ENCODE results near the gene C17orf100. TPM values are rescaled to one million over a fixed set of nuclear protein-coding genes. Genes with fewer than 3 reads are reported as not detected.
"Not testable (repeated sequence)": the region's sequence is repeated elsewhere in the genome, so short reads cannot be mapped to it uniquely, and the experiment has no call there.

C17orf100 gene
- polyA plus RNA-seq, 4 donors: 8.0 to 12.7 (median 9.6) TPM

DNA sequence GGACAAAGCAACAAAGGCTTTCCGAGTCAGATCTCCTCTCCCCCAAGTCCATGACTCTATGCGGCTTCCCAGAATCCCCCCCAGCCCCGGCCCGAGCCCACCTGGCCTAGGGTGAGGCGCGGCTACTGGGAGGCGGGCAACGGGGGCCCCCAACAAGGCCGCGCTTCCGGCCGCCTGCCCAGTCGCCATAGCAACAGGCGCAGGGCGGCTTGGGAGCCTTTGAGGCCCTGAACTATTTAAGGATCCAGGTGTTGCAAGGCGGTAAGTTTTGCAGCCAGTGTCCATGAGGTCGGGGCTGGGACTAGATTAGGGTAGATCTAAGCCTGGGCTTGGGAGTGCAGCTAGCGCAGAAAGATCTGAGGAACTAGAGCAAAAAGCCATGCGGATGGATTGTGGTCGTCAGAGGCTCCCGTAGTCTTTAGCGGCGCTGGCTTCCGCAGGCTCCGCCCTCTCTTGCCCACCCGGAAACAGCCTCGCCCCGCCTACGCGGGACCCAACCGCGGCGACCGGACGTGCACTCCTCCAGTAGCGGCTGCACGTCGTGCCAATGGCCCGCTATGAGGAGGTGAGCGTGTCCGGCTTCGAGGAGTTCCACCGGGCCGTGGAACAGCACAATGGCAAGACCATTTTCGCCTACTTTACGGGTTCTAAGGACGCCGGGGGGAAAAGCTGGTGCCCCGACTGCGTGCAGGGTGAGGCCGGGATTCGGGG lies 10.9 kb upstream of the C17orf100 start, which contains the start of the genes KIAA0753 and TXNDC17:
Gene KIAA0753, minus strand, starts transcription at position 176 of the 711 bp plus-strand sequence. CDS start 5,608 bp downstream, outside the sequence.
Gene TXNDC17, plus strand, starts transcription at position 525 of the 711 bp plus-strand sequence. Its CDS starts 23 bp downstream, at position 548.
- peak; percentile 83 to 94 (median 86) for DNase-seq (ENCODE audit: low read depth in 4 of 4, low spot score in 3 of 4)

DNA sequence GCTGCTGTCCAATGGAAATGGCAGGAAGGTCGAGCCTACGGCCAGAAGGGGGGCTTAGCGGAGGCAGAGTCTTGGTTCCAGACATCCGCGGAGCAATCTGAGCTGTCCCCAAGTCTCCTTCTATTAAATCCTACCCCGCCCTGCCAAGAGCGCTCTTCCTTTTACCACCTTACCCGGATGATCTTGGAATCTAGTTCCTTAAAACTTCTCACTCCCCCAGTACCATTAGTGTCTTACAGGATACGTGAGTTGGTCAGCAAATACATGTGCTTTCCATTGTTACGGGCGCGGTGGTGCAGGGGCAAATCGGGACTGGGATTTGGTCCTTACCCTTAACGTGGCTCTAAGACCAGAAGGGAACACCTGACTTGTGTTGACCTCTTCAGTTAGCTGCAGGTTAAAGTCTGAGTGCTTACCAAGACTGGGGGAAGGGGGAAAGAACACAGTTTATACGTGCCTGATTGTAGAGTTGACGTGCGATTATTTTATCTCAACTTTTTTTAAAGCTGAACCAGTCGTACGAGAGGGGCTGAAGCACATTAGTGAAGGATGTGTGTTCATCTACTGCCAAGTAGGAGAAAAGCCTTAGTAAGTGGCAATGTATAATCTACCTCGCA lies 10.2 kb upstream of the C17orf100 start:
- DNase-seq (ENCODE audit: low read depth in 4 of 4, low spot score in 3 of 4): no peak

- no peak for DNase-seq (ENCODE audit: low read depth in 4 of 4, low spot score in 3 of 4)
Measured at GRCh38 chr17:6642592-6642991, 9.0 kb upstream of the C17orf100 start.

- no peak for DNase-seq (ENCODE audit: low read depth in 4 of 4, low spot score in 3 of 4)
Measured at GRCh38 chr17:6643451-6644125, 8.0 kb upstream of the C17orf100 start.

GRCh38 chr17:6648181-6648580 lies 3.4 kb upstream of the C17orf100 start:
- DNase-seq (ENCODE audit: low read depth in 4 of 4, low spot score in 3 of 4): no peak

DNA sequence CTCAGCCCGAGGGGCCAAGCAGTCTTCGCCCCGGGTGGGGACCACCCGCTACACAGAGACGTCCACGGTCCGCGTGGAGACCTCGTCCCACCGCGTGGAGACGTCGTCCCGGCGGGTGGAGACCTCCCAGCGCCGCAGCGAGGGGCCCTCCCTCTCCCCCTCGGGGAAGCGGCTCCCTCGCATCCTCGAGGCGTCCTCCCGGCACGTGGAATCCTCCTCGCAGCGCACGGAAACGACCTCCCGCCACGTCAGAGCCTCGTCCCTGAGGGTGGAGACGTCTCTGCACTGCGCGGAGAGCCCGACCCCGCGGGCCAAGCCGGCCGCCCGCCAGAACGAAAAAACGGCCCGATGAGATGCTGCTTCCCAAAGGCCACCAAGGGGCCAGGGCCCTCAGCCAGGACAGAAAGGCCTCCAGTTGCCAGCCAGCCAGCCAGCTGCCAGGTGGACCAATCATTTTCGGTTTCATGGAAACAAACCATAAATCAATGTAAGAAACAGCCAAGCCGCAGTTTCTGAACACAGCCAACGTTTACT lies 424 bp downstream of the C17orf100 start:
- no peak for DNase-seq (ENCODE audit: low read depth in 4 of 4, low spot score in 3 of 4)

DNA sequence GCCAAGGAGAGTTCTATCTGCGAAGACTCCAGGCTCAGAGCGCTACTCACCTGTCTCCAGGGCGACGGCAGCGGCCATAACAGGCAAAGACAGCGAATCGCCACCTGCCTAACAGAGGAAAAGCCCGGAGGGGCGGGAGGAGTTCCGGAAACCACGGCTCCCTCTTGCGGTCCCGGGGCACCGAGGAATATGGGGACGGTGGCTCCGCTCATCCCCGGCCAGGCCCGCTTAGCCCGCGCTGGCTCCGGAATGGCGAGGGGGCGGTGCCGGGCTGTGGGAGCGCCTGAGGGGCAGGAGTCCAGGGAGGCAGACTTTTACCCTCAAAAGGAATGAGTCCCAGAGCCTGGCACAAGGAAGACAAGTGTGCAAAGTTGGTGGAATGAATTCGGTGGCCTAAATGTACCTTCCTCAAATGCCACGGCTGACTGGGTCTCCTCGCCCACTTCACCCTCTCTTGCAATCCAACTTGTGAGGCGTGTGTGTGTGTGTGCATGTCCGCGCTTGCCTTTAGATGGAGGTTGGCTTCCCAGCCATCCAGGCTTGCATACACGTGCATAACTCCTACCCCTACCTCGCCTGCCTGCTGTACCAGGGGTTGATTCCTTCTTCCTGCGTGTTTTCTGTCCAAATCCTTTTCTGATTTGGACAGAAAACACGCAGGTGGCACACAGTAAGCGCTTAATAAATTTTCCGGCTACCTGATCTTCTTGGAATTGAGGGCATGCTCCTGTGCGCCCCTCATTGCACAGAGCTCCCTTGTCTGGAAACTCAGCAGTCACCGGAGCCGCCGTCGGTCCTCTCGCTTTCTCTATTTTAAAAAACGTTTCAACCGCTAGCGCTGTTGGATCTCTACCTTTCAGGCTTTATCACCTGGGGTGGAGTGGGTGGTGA lies 3.5 kb downstream of the C17orf100 start:
- no peak for DNase-seq (ENCODE audit: low read depth in 4 of 4, low spot score in 3 of 4)

DNA sequence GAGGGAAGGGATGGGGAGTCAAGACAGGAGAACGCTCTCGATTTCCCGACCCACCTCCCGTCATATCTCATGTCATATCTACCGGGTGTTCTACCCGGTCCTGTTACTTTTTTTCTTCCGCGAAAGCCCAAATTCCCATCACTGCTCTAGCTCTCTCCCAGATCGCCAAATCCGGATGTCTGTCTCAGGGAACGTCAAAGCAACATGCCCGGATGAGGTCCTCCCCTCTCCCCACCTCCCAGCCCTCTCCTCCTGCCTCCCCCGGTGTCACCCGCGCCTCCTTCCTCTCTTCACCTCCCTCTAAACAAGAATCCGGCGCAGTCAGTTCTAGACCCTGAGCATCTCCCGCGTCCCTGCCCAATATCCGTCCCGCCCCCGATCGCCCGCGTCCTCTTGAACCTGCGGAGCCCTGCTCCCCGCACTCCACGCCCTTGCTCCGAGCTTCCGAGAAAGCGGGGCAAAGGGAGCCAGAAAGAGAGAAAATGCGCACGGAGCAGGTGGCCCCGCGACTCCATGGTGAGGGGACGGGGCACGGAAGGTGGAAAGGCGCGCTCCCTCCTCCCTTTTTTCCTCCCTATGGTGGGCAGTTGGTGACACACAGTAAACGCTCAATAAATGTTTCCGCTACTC lies 4.3 kb downstream of the C17orf100 start:
- DNase-seq (ENCODE audit: low read depth in 4 of 4, low spot score in 3 of 4): not testable (repeated sequence)

DNA sequence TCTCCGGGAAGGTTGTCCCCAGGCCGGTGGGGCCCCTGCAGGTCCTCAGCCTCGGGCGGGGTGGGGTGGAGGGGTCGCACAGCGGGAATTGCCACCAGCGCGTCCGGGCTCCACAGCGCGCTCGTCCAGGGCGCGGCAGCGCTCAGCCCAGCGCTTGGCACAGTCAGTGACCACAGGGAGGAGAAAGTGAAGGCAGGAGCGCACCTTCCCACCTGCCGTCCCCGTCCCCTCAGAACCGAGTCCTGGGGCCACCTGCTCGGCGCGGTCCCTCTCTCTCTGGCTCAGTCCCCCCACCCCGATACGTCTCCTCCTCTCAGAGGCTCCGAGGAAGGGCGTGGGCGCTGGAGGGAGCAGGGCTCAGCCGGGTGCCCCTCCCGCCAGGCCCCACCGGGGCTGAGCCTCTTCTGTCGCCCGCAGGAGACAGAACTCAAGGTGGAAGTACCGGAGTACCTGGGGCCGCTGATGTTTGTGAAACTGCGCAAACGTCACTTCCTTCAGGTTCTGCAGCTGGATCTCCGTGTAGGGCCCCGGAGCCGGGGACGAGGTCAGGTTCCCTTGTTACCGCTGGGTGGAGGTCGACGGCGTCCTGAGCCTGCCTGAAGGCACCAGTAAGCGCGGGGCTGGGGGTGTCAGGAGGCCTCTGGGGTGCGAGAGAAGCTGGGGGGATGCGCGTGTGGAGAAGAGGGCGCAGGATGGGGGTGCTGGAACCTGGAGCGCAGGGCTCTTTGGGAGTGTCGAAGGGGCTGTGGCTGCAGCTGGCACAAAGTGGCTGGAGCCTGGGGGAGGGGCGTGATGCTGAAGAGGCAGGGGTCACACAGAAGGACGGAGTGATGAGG lies 5.5 kb downstream of the C17orf100 start:
- not testable (repeated sequence) for DNase-seq (ENCODE audit: low read depth in 4 of 4, low spot score in 3 of 4)

DNA sequence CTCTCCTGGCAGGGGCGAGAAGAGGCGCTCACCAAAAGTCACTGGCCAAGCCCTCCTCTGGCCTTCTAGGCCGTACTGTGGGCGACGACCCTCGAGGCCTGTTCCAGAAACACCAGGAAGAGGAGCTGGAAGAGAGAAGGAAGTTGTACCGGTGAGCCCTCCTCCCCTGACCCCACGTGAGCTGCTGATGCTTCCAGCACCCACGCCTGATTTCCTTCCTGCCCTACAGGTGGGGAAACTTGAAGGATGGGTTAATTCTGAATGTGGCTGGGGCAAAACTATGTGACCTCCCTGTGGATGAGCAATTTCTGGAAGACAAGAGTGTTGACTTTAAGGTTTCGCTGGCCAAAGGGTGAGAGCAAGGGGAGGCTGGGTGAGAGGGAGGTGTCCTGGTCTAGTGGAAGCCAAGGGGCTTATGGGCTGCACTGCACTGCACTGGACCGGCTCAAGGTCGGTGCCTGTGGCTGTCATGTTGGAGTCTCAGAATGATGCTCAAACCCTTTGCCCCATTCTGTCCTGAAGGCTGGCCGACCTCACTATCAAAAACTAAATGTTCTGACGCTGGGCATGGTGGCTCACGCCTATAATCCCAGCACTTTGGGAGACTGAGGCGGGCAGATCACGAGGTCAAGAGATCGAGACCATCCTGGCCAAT lies 6.2 kb downstream of the C17orf100 start:
- no peak for DNase-seq (ENCODE audit: low read depth in 4 of 4, low spot score in 3 of 4)

- DNase-seq (ENCODE audit: low read depth in 4 of 4, low spot score in 3 of 4): not testable (repeated sequence)
Measured at GRCh38 chr17:6658411-6658810, 6.8 kb downstream of the C17orf100 start.

DNA sequence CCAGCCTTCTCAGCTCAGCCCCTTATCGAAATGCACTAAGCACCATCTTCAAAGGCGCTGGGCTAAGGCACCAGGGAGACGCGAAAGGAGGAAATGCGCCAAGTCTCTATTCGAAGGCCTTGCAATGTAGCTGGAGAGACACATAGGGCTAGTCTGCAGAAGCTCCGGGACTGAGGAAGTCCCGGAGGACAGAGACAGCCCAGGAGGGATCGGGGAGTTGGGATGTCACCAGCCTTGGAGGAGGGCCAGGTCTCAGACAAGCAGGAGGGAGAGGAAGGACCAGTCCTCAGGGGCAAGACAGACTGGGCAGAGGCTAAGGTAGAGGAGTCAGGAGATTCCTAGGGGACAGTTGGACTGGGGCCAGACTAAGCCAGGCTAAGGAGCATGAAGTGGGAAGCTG lies 8.5 kb downstream of the C17orf100 start:
- no peak for DNase-seq (ENCODE audit: low read depth in 4 of 4, low spot score in 3 of 4)

DNA sequence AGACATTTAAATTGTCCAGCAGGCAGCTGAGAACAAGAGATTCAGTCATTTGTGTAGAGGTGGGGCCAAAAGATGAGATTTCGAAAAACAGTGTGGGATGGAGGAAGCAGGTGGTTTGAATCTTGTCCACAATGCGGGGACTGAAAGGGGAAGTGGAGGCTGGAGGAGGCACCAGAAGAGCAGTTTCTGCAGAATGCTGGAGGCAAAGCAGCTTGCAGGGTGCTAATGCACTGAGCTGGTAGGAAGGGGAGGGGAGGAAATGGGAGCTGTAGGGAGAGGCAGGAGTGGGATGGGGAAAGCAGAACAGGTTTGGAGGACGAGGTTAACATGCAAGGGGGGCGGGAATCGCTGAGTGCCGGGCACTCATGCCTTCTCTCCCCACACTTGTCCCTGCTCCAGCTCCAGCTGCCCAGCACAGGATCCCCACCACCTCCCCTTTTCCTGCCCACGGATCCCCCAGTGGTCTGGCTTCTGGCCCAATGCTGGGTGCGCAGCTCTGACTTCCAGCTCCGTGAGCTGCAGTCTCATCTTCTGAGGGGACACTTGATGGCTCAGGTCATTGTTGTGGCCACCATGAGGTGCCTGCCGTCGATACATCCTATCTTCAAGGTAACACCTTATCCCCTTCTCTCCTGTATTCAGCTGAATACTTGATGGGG lies 9.4 kb downstream of the C17orf100 start:
- DNase-seq (ENCODE audit: low read depth in 4 of 4, low spot score in 3 of 4): no peak

GRCh38 chr17:6661464-6661848 lies 9.9 kb downstream of the C17orf100 start:
- DNase-seq (ENCODE audit: low read depth in 4 of 4, low spot score in 3 of 4): no peak

- not testable (repeated sequence) for DNase-seq (ENCODE audit: low read depth in 4 of 4, low spot score in 3 of 4)
Measured at GRCh38 chr17:6663200-6663599, 11.6 kb downstream of the C17orf100 start.

DNA sequence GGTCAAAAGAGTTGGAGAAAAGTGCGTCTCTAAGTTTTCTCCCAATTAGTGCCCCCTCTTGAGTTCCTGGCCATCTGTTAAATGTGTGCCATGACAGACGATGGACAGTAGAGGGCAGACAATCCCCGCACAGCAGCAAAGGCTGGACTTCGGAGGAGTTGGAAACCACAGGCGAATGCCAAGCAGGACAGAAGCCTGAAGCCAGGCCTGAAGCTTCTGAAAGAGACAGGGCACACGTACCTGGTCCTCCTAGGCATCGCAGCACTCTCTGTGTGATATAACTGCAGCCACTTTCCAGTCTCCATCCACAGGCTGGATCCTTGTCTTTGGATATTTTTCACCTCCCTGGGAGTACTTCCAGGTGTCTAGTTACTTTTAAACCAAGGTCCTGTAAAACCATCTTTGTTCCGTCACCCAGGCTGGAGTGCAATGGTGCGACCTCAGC lies 14.5 kb downstream of the C17orf100 start:
- peak in 2 of 4 donors; percentile 57 to 64 for DNase-seq (ENCODE audit: low read depth in 4 of 4, low spot score in 3 of 4)

DNA sequence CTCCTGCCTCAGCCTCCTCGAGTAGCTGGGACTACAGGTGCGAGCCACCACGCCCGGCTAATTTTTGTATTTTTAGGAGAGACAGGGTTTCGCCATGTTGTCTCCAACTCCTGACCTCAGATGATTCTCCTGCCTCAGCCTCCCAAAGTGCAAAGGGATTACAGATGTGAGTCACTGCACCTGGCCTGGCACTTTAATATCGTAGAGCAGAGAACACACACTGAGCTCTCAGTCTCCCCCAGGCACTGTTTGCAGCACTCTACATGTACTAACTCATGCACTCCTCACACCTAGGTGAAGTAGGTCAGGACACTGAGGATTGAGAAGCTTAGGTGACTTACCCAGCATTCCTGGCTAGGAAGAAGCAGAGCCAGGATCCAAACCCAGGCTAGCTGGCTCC lies 15.0 kb downstream of the C17orf100 start:
- no peak for DNase-seq (ENCODE audit: low read depth in 4 of 4, low spot score in 3 of 4)

GRCh38 chr17:6667516-6667915 lies 16.0 kb downstream of the C17orf100 start:
- no peak for DNase-seq (ENCODE audit: low read depth in 4 of 4, low spot score in 3 of 4)
